Activated B cell treated with CpG ODN at 0.5 μM for 24 hours (primary cell): ENCODE results near the gene GALNT15. TPM values are rescaled to one million over a fixed set of nuclear protein-coding genes. Genes with fewer than 3 reads are reported as not detected.

Experiments used
- ATAC-seq: fragments of 200-7000 bp; cut with Tn5 transposase; one replicate; pipeline ENCODE4 v1.10.0; 2021; ENCODE audit warnings: low read depth, mild to moderate bottlenecking, moderate library complexity
- CTCF ChIA-PET: fragments of 350-600 bp; sonication (Branson Sonifier 250); formaldehyde crosslinking; loops from one replicate; lab custom pipeline; 2021; ENCODE audit warnings: antibody characterized with exemption; lab: Charles Lee
- POLR2A ChIA-PET: fragments of 350-600 bp; sonication (Branson Sonifier 250); formaldehyde crosslinking; loops from one replicate; lab custom pipeline; 2021; ENCODE audit warnings: antibody characterized with exemption; lab: Charles Lee
- DNase-seq: peaks from one replicate; pipeline ENCODE4 v3.0.0; 2022
- H3K27ac Mint-ChIP-seq: one replicate; pipeline ENCODE4 v1.8.0; 2020; ENCODE audit warnings: mixed read lengths
- H3K27me3 Mint-ChIP-seq: one replicate; pipeline ENCODE4 v1.8.0; 2021; ENCODE audit warnings: mixed read lengths
- H3K36me3 Mint-ChIP-seq: one replicate; pipeline ENCODE4 v1.8.0; 2021; ENCODE audit warnings: low read depth, mixed read lengths
- H3K4me1 Mint-ChIP-seq: one replicate; pipeline ENCODE4 v1.8.0; 2021; ENCODE audit warnings: mixed read lengths
- H3K4me3 Mint-ChIP-seq: one replicate; pipeline ENCODE4 v1.8.0; 2020; ENCODE audit warnings: mild to moderate bottlenecking, mixed read lengths
- H3K9me3 Mint-ChIP-seq: one replicate; pipeline ENCODE4 v1.8.0; 2020; ENCODE audit warnings: mixed read lengths
- CTCF ChIP-seq: fragments of 200-600 bp; IDR thresholded peaks from one replicate; pipeline ENCODE4 v1.8.0; 2022; ENCODE audit warnings: antibody characterized with exemption, mild to moderate bottlenecking
- intact Hi-C: fragments of 100-400 bp; cut with micrococcal nuclease; formaldehyde crosslinking; loops from one replicate; pipeline ENCODE4 v1.15.1; 2024
- total RNA-seq: library from RNA; stranded (reverse); gene quantifications from 2 replicates; pipeline ENCODE4 v1.2.3, GENCODE V29; 2022

Gene GALNT15
- total RNA-seq, 1 donor from 2014 or later = not detected

- Mint-ChIP-seq H3K36me3 (no peaks in the 10 kb centered on the region), H3K27me3 (peaks cover 18% of the 10 kb centered on the region), H3K4me3 (no peak overlapping the region), H3K4me1 (peaks cover 8% of the 10 kb centered on the region), H3K27ac (no peak overlapping the region), H3K9me3 (no peaks in the 10 kb centered on the region)
- ATAC-seq (no peak), DNase-seq (no peak)
- ChIA-PET CTCF (interaction anchor here (1.2 kb wide), 1 partner anchor 10 kb away, joined by 3 read pairs; no protein-coding TSS in a partner anchor), POLR2A (no interaction called here)
- TF ChIP-seq CTCF = no peak
- intact Hi-C loops = no loop called here
These were observed 489 bp upstream of the GALNT15 start for GRCh38 chr3:16174026-16174355.

- Mint-ChIP-seq H3K27ac (no peak overlapping the region), H3K9me3 (no peaks in the 10 kb centered on the region), H3K4me1 (peaks cover 8% of the 10 kb centered on the region), H3K27me3 (peaks cover 18% of the 10 kb centered on the region), H3K36me3 (no peaks in the 10 kb centered on the region), H3K4me3 (no peak overlapping the region)
- intact Hi-C loops = loop anchor here (5.0 kb wide), 1 partner anchor 1068 kb away; no protein-coding TSS in a partner anchor
- POLR2A ChIA-PET = no interaction called here
- no peak for DNase-seq
- no peak for TF ChIP-seq CTCF
- no peak for ATAC-seq
- CTCF ChIA-PET = interaction anchor here (1.2 kb wide), 1 partner anchor 9 kb away, joined by 3 read pairs; no protein-coding TSS in a partner anchor
These were observed 759 bp downstream of the GALNT15 start for GRCh38 chr3:16174976-16175901.

GRCh38 chr3:16176391-16177030 is 2.0 kb downstream of the GALNT15 start:
- peaks cover 8% of the 10 kb centered on the region for H3K4me1 Mint-ChIP-seq
- no peak for ATAC-seq
- intact Hi-C loops = loop anchor here (5.0 kb wide), 1 partner anchor 1069 kb away; no protein-coding TSS in a partner anchor
- H3K9me3 Mint-ChIP-seq = no peaks in the 10 kb centered on the region
- no peak overlapping the region for H3K27ac Mint-ChIP-seq
- no peak for DNase-seq
- peaks cover 18% of the 10 kb centered on the region for H3K27me3 Mint-ChIP-seq
- no peak for TF ChIP-seq CTCF
- ChIA-PET POLR2A (no interaction called here), CTCF (interaction anchor here (1.2 kb wide), 1 partner anchor 8 kb away, joined by 3 read pairs; no protein-coding TSS in a partner anchor)
- no peaks in the 10 kb centered on the region for H3K36me3 Mint-ChIP-seq
- H3K4me3 Mint-ChIP-seq = no peak overlapping the region

- no peak for DNase-seq
- intact Hi-C loops = loop anchor here (5.0 kb wide), 1 partner anchor 1070 kb away; no protein-coding TSS in a partner anchor
- H3K4me1 Mint-ChIP-seq = peaks cover 8% of the 10 kb centered on the region
- no peak overlapping the region for H3K4me3 Mint-ChIP-seq
- ChIA-PET CTCF (interaction anchor here (1.0 kb wide), 1 partner anchor 976 kb away, joined by 3 read pairs; no protein-coding TSS in a partner anchor), POLR2A (no interaction called here)
- no peak for TF ChIP-seq CTCF
- no peaks in the 10 kb centered on the region for H3K9me3 Mint-ChIP-seq
- no peak overlapping the region for H3K27ac Mint-ChIP-seq
- peaks cover 18% of the 10 kb centered on the region for H3K27me3 Mint-ChIP-seq
- no peak for ATAC-seq
- no peaks in the 10 kb centered on the region for H3K36me3 Mint-ChIP-seq
These were observed 2.9 kb downstream of the GALNT15 start for GRCh38 chr3:16177382-16177781.
